Suprapubic skin (tissue), 4 donors: ENCODE data around the gene UBASH3A. TPM values are rescaled to one million over a fixed set of nuclear protein-coding genes. Genes with fewer than 3 reads are reported as not detected.

ENCODE experiments used
- DNase-seq, 2 donors: peaks; one replicate each; pipeline ENCODE4 v3.0.0-alpha.2; 2019; ENCODE audit warnings: low spot score in 2 of 2
- H3K27ac ChIP-seq: fragments of 200-600 bp; sonication (generic); one replicate; pipeline ENCODE4 v1.5.1; 2019
- H3K27me3 ChIP-seq: fragments of 200-600 bp; sonication (generic); one replicate; pipeline ENCODE4 v1.5.1; 2019
- H3K36me3 ChIP-seq: fragments of 200-600 bp; sonication (generic); one replicate; pipeline ENCODE4 v1.5.1; 2019
- H3K4me1 ChIP-seq: fragments of 200-600 bp; sonication (generic); one replicate; pipeline ENCODE4 v1.5.1; 2019
- H3K4me3 ChIP-seq: fragments of 200-600 bp; sonication (generic); one replicate; pipeline ENCODE4 v1.5.1; 2019; ENCODE audit warnings: mild to moderate bottlenecking
- H3K9me3 ChIP-seq: fragments of 200-600 bp; sonication (generic); one replicate; pipeline ENCODE4 v1.5.1; 2019
- EP300 ChIP-seq: sonication (generic); formaldehyde crosslinking; IDR thresholded peaks from one replicate; pipeline ENCODE4 v1.6.1; 2017; ENCODE audit warnings: antibody characterized with exemption
- POLR2A ChIP-seq, 2 donors: fragments of 450-650 bp; IDR thresholded peaks; one replicate each; pipeline ENCODE4 v1.6.1; 2017; ENCODE audit warnings: antibody characterized with exemption in 2 of 2, mild to moderate bottlenecking in 2 of 2, moderate library complexity in 2 of 2
- POLR2AphosphoS5 ChIP-seq, 3 donors: sonication (generic); formaldehyde crosslinking; IDR thresholded peaks; one replicate each; pipeline ENCODE4 v1.6.1; 2017; ENCODE audit warnings: antibody characterized with exemption in 3 of 3
- WGBS: methylation state at CpG from one replicate; pipeline ENCODE4 v1.1.5; 2018; 5-methylcytosine and 5-hydroxymethylcytosine counted together
- total RNA-seq, 4 donors: library from RNA; depleted of rRNA; stranded (reverse); fragments of >200 nt; gene quantifications; one replicate each; pipeline ENCODE4 v1.1.0, GENCODE V29; 2016
- TF ChIP-seq, protein P1 (sequence below), 2 donors: fragments of 200-600 bp in 1 of 2; fragments of 450-650 bp in 1 of 2; sonication (generic) in 1 of 2; IDR thresholded peaks; one replicate each; pipeline ENCODE4 v1.5.1; 2016 to 2019; ENCODE audit warnings: antibody characterized with exemption in 2 of 2, mild to moderate bottlenecking in 1 of 2, moderate library complexity in 1 of 2

Gene UBASH3A
- total RNA-seq, 4 donors from 2014 or later, result 0.36 to 1.0 (median 0.47) TPM; not detected in 1

DNA sequence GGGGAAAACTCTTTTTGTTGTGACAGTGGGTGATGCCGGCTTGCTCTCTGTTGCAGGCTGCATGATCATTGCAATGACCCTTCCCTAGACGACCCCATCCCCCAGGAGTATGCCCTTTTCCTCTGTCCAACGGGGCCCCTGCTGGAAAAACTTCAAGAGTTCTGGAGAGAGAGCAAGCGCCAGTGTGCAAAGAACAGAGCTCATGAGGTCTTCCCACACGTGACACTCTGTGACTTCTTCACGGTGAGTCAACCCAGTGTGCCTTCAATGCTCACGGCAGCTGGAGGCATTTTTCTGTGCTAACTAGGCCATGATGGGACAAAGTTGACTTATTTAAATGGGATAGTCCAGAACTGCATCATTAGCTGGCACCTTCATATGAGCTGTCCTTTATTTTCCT lies 5.7 kb downstream of the UBASH3A start:
- no peak for TF ChIP-seq EP300
- no peak for TF ChIP-seq POLR2AphosphoS5 (IDR thresholded peaks at IDR 0.05)
- TF ChIP-seq POLR2A (IDR thresholded peaks at IDR 0.05), result no peak
- TF ChIP-seq, protein P1, sequence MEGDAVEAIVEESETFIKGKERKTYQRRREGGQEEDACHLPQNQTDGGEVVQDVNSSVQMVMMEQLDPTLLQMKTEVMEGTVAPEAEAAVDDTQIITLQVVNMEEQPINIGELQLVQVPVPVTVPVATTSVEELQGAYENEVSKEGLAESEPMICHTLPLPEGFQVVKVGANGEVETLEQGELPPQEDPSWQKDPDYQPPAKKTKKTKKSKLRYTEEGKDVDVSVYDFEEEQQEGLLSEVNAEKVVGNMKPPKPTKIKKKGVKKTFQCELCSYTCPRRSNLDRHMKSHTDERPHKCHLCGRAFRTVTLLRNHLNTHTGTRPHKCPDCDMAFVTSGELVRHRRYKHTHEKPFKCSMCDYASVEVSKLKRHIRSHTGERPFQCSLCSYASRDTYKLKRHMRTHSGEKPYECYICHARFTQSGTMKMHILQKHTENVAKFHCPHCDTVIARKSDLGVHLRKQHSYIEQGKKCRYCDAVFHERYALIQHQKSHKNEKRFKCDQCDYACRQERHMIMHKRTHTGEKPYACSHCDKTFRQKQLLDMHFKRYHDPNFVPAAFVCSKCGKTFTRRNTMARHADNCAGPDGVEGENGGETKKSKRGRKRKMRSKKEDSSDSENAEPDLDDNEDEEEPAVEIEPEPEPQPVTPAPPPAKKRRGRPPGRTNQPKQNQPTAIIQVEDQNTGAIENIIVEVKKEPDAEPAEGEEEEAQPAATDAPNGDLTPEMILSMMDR (IDR thresholded peaks at IDR 0.05), result no peak
- Histone ChIP-seq H3K9me3 (no peaks in the 10 kb centered on the region), H3K4me1 (peaks cover 7% of the 10 kb centered on the region), H3K36me3 (no peaks in the 10 kb centered on the region), H3K27me3 (peaks cover 21% of the 10 kb centered on the region), H3K4me3 (no peak overlapping the region), H3K27ac (no peak overlapping the region)
- DNase-seq, result no peak
- WGBS, result 84% methylated on average over 7 of the region's 7 CpGs

DNA sequence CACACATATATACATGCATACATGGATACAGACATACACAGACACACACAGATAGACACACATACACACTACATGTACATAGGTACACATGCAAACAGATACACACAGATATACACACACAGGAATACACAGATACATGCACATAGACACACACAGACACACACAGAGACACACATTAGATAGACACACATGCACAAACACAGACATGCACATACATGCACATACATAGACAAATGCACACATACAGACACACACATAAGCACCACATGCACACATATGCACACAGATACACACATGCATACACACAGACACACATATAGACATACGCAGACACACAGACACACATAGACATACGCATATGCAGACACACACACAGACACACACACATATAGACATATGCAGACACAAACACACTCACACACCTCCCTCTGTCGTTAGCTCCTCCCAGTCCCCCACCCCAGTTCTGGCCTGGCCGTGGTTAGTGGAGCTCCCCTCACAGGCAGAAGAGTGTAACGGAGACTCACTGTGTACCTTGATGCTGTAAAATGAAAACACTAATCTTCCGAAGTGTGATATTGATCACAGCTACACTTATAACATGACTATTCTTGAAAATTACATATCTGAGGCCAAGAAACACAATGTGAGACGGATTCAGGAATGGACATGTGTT lies 7.6 kb downstream of the UBASH3A start:
- H3K4me3 ChIP-seq, result no peak overlapping the region
- no peak overlapping the region for H3K27ac ChIP-seq
- no peak for DNase-seq
- no peak for TF ChIP-seq POLR2AphosphoS5 (IDR thresholded peaks at IDR 0.05)
- no peak for TF ChIP-seq POLR2A (IDR thresholded peaks at IDR 0.05)
- no peak for TF ChIP-seq EP300
- TF ChIP-seq, protein P1 (IDR thresholded peaks at IDR 0.05), result no peak
- WGBS, result 48% methylated on average over 7 of the region's 7 CpGs
- no peaks in the 10 kb centered on the region for H3K9me3 ChIP-seq
- H3K4me1 ChIP-seq, result peaks cover 7% of the 10 kb centered on the region
- no peaks in the 10 kb centered on the region for H3K36me3 ChIP-seq
- peaks cover 22% of the 10 kb centered on the region for H3K27me3 ChIP-seq

DNA sequence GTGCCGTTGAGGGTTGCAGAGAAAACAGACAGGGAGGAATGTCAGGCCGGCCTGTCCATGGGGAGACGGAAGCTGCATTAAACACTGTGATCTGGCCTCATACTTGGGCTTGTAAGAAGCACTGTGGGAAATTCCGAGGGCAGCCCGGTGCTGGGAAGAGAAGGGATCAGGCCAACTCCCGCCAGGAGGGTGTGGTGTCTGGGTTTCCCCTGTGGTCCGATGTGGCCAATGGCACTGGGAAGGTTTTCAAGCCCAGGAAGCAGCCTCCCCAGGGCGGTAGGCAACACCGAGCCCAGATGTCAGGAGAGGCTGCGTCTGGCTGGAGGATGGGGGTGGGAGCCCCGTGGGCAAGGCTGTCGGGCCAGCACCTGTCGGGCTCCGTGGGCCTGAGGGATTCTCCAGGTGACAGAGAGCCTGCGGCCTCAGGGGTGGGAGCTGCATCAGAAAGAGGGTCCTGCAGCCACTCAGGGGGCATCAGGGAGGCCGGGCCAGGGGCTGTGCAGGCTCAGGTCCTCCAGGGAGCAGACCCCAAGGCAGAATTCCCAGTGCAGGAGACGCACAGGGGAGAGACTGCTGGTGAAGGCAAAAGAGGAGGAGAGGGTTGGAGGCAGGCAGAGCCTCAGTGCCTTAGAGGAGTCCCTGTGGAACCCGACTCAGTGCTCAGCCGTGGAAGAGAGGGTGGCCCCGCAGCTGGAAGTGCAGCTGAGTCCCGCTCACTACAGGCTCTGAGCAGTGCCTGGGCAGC lies 8.4 kb downstream of the UBASH3A start:
- WGBS, result 46% methylated on average over 14 of the region's 21 CpGs

DNA sequence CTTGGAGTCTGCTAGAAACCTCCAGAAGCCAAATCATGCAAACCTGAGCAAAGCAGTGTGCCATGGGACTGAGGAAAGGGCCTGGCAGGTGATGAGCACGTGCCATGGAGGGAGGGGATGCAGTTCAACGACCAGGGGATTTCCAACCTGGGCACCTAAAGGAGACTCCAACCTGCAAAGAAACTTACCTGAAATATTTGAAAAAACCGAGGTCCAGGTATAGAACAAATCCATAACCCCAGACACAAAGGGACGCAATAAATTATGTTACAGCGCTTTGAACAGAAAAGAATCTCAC lies 8.9 kb downstream of the UBASH3A start:
- H3K27me3 ChIP-seq, result peaks cover 26% of the 10 kb centered on the region
- WGBS, result 66% methylated on average over 5 of the region's 5 CpGs
- DNase-seq, result no peak

More for the DNA sequence above, 8.4 kb downstream of the UBASH3A start:
- H3K4me1 ChIP-seq, result peaks cover 7% of the 10 kb centered on the region
- DNase-seq, result no peak
- H3K4me3 ChIP-seq, result no peak overlapping the region
- H3K27ac ChIP-seq, result no peak overlapping the region
- TF ChIP-seq, protein P1 (IDR thresholded peaks at IDR 0.05), result no peak
- H3K27me3 ChIP-seq, result peaks cover 26% of the 10 kb centered on the region
- H3K9me3 ChIP-seq, result no peaks in the 10 kb centered on the region
- H3K36me3 ChIP-seq, result no peaks in the 10 kb centered on the region

DNA sequence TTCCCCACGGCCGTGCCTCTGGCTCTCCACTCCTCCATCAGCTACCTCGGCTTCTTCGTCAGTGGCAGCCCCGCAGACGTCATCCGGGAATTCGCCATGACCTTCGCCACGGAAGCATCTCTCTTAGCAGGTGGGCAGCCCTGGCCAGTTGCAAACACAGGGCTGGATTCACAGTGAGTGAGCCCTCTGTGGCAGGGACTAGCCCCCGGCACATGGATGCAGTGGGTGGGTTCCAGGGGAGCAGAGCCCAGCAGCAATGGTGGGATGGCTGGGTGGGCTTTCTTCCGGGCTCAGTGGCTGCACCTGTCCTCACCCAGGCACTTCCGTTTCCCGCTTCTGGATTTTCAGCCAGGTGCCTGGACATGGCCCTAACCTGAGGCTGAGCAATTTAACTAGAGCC lies 9.4 kb downstream of the UBASH3A start:
- H3K4me3 ChIP-seq, result no peak overlapping the region
- no peaks in the 10 kb centered on the region for H3K9me3 ChIP-seq
- no peak for DNase-seq
- WGBS, result 90% methylated on average over 13 of the region's 14 CpGs
- peaks cover 26% of the 10 kb centered on the region for H3K27me3 ChIP-seq
- peaks cover 7% of the 10 kb centered on the region for H3K4me1 ChIP-seq
- no peak overlapping the region for H3K27ac ChIP-seq
- H3K36me3 ChIP-seq, result no peaks in the 10 kb centered on the region
- no peak for TF ChIP-seq POLR2AphosphoS5 (IDR thresholded peaks at IDR 0.05)
- TF ChIP-seq EP300, result no peak
- TF ChIP-seq POLR2A (IDR thresholded peaks at IDR 0.05), result no peak
- TF ChIP-seq, protein P1 (IDR thresholded peaks at IDR 0.05), result no peak

More for the DNA sequence above, 8.9 kb downstream of the UBASH3A start:
- no peak overlapping the region for H3K4me3 ChIP-seq
- H3K27ac ChIP-seq, result no peak overlapping the region
- no peaks in the 10 kb centered on the region for H3K36me3 ChIP-seq
- no peaks in the 10 kb centered on the region for H3K9me3 ChIP-seq
- TF ChIP-seq EP300, result no peak
- TF ChIP-seq POLR2A (IDR thresholded peaks at IDR 0.05), result no peak
- TF ChIP-seq, protein P1 (IDR thresholded peaks at IDR 0.05), result no peak
- TF ChIP-seq POLR2AphosphoS5 (IDR thresholded peaks at IDR 0.05), result no peak
- peaks cover 7% of the 10 kb centered on the region for H3K4me1 ChIP-seq
